ENCODE results near the gene PTPN20. TPM values are rescaled to one million over a fixed set of nuclear protein-coding genes. Genes with fewer than 3 reads are reported as not detected.
A peak's percentile ranks its signal among the peaks of the same experiment; 100 is the strongest.

The PTPN20 gene
- total RNA-seq, 3 donors from 2014 or later: 0.64 to 14.8 (median 5.6) TPM

GRCh38 chr10:47031901-47032465, 120.8 kb downstream of the PTPN20 start:
- TF ChIP-seq POLR2AphosphoS5 (IDR thresholded peaks at IDR 0.05) (peak in 1 of 3 donors; percentile 66), POLR2A (IDR thresholded peaks at IDR 0.05) (no peak), CTCF (IDR thresholded peaks at IDR 0.05) (no peak)
- no peak overlapping the region for H3K4me3 ChIP-seq
- no peaks in the 10 kb centered on the region for H3K36me3 ChIP-seq
- H3K27ac ChIP-seq: peak overlapping the region; percentile 45 to 84
- no peaks in the 10 kb centered on the region for H3K27me3 ChIP-seq
- peak in 1 of 2 donors; percentile 33 for DNase-seq (ENCODE audit: low spot score in 2 of 2)
- intact Hi-C loops (cut with DNase I; ENCODE audit: low total_unique reads): no loop called here
- H3K9me3 ChIP-seq: no peaks in the 10 kb centered on the region
- H3K4me1 ChIP-seq: no peaks in the 10 kb centered on the region

- TF ChIP-seq POLR2A (IDR thresholded peaks at IDR 0.05) (no peak), POLR2AphosphoS5 (IDR thresholded peaks at IDR 0.05) (no peak), CTCF (IDR thresholded peaks at IDR 0.05) (no peak)
- H3K4me1 ChIP-seq: no peaks in the 10 kb centered on the region
- no peak overlapping the region for H3K4me3 ChIP-seq
- peak overlapping the region; percentile 15 to 52 for H3K27ac ChIP-seq
- H3K27me3 ChIP-seq: no peaks in the 10 kb centered on the region
- DNase-seq (ENCODE audit: low spot score in 2 of 2): peak in 1 of 2 donors; percentile 19
- H3K36me3 ChIP-seq: no peaks in the 10 kb centered on the region
- intact Hi-C loops (cut with DNase I; ENCODE audit: low total_unique reads): no loop called here
- no peaks in the 10 kb centered on the region for H3K9me3 ChIP-seq
These were observed 121.9 kb downstream of the PTPN20 start for GRCh38 chr10:47033081-47033480.

- Histone ChIP-seq H3K27ac (peak overlapping the region; percentile 15 to 52), H3K4me3 (no peak overlapping the region), H3K4me1 (no peaks in the 10 kb centered on the region), H3K36me3 (no peaks in the 10 kb centered on the region), H3K27me3 (no peaks in the 10 kb centered on the region), H3K9me3 (no peaks in the 10 kb centered on the region)
- DNase-seq (ENCODE audit: low spot score in 2 of 2): peak in 1 of 2 donors; percentile 25
- intact Hi-C loops (cut with DNase I; ENCODE audit: low total_unique reads): no loop called here
- TF ChIP-seq POLR2A (IDR thresholded peaks at IDR 0.05) (no peak), POLR2AphosphoS5 (IDR thresholded peaks at IDR 0.05) (no peak), CTCF (IDR thresholded peaks at IDR 0.05) (no peak)
These were observed 122.5 kb downstream of the PTPN20 start for GRCh38 chr10:47033541-47034270.

- Histone ChIP-seq H3K9me3 (no peaks in the 10 kb centered on the region), H3K27ac (peak overlapping the region in 1 of 2 donors; percentile 52), H3K36me3 (no peaks in the 10 kb centered on the region), H3K27me3 (no peaks in the 10 kb centered on the region), H3K4me1 (no peaks in the 10 kb centered on the region), H3K4me3 (no peak overlapping the region)
- DNase-seq (ENCODE audit: low spot score in 2 of 2): peak in 1 of 2 donors; percentile 24
- intact Hi-C loops (cut with DNase I; ENCODE audit: low total_unique reads): no loop called here
- TF ChIP-seq CTCF (IDR thresholded peaks at IDR 0.05) (no peak), POLR2A (IDR thresholded peaks at IDR 0.05) (no peak), POLR2AphosphoS5 (IDR thresholded peaks at IDR 0.05) (no peak)
These were observed 123.3 kb downstream of the PTPN20 start for GRCh38 chr10:47034441-47035051.
